CD8-positive, alpha-beta memory T cell (primary cell): ENCODE results near the gene NT5C2. TPM values are rescaled to one million over a fixed set of nuclear protein-coding genes. Genes with fewer than 3 reads are reported as not detected.
"Not testable (repeated sequence)": the region's sequence is repeated elsewhere in the genome, so short reads cannot be mapped to it uniquely, and the experiment has no call there.

ENCODE experiments used
- CTCF ChIA-PET: fragments of 350-600 bp; sonication (Branson Sonifier 250); formaldehyde crosslinking; loops from one replicate; lab custom pipeline; 2021; ENCODE audit warnings: antibody characterized with exemption; lab: Charles Lee
- POLR2A ChIA-PET: fragments of 350-600 bp; sonication (Branson Sonifier 250); formaldehyde crosslinking; loops from one replicate; lab custom pipeline; 2021; ENCODE audit warnings: antibody characterized with exemption; lab: Charles Lee
- DNase-seq, 5 donors: peaks; one replicate each; pipeline versions ENCODE4 v3.0.0 to v3.0.0-alpha.2; 2020 to 2022; ENCODE audit warnings: mixed read lengths in 1 of 5
- H3K27ac ChIP-seq: one replicate; pipeline ENCODE4 v1.7.0; 2013; ENCODE audit warnings: low read depth, mild to moderate bottlenecking, low read length, moderate library complexity
- H3K27me3 ChIP-seq: 2 replicates; pipeline ENCODE4 v1.7.0; 2013; ENCODE audit warnings: low read length, mild to moderate bottlenecking; ENCODE audit not compliant: insufficient read depth, poor library complexity, severe bottlenecking
- H3K36me3 ChIP-seq: 2 replicates; pipeline ENCODE4 v1.7.0; 2013; ENCODE audit warnings: mild to moderate bottlenecking, low read length, moderate library complexity; ENCODE audit not compliant: insufficient read depth
- H3K4me1 ChIP-seq: 2 replicates; pipeline ENCODE4 v1.7.0; 2013; ENCODE audit warnings: mild to moderate bottlenecking, low read length, moderate library complexity; ENCODE audit not compliant: insufficient read depth
- H3K4me3 ChIP-seq: 2 replicates; pipeline ENCODE4 v1.7.0; 2013; ENCODE audit warnings: mild to moderate bottlenecking, low read length
- H3K9me3 ChIP-seq: 2 replicates; pipeline ENCODE4 v1.7.0; 2013; ENCODE audit warnings: mild to moderate bottlenecking, low read length
- H3K27ac Mint-ChIP-seq, 8 donors: one replicate each; pipeline ENCODE4 v1.8.0; 2020 to 2021; ENCODE audit warnings: mixed read lengths in 8 of 8, mild to moderate bottlenecking in 6 of 8, inconsistent platforms in 3 of 8, moderate library complexity in 3 of 8
- H3K27me3 Mint-ChIP-seq, 2 donors: one replicate each; pipeline ENCODE4 v1.8.0; 2020 to 2021; ENCODE audit warnings: mixed read lengths in 2 of 2, mild to moderate bottlenecking in 1 of 2, moderate library complexity in 1 of 2
- H3K36me3 Mint-ChIP-seq, 3 donors: one replicate each; pipeline ENCODE4 v1.8.0; 2020 to 2021; ENCODE audit warnings: mixed read lengths in 3 of 3, inconsistent platforms in 1 of 3, mild to moderate bottlenecking in 1 of 3
- H3K4me1 Mint-ChIP-seq, 3 donors: one replicate each; pipeline ENCODE4 v1.8.0; 2020 to 2021; ENCODE audit warnings: mixed read lengths in 3 of 3, inconsistent platforms in 1 of 3, mild to moderate bottlenecking in 1 of 3
- H3K4me3 Mint-ChIP-seq, 7 donors: one replicate each; pipeline ENCODE4 v1.8.0; 2020 to 2021; ENCODE audit warnings: mixed read lengths in 7 of 7, mild to moderate bottlenecking in 6 of 7, moderate library complexity in 4 of 7, inconsistent platforms in 2 of 7
- H3K9me3 Mint-ChIP-seq, 5 donors: one replicate each; pipeline ENCODE4 v1.8.0; 2020 to 2022; ENCODE audit warnings: mixed read lengths in 5 of 5, mild to moderate bottlenecking in 3 of 5, moderate library complexity in 2 of 5, inconsistent platforms in 1 of 5
- polyA plus RNA-seq: library from polyadenylated mRNA; unstranded; fragments of 300-500 nt; fragmentation: Illumina TruSeq; gene quantifications from one replicate; pipeline ENCODE4 v1.2.3, GENCODE V29; 2021
- total RNA-seq, 2 experiments: library from RNA; stranded (reverse); gene quantifications; one replicate each; pipeline ENCODE4 v1.2.3, GENCODE V29; 2021

The NT5C2 gene
- total and polyA plus RNA-seq, 3 experiments from 2014 or later, result 45.9 to 59.8 (median 49.7) TPM

- no peak for DNase-seq
- ChIA-PET POLR2A (no interaction called here), CTCF (no interaction called here)
- Histone ChIP-seq H3K27ac (no peak overlapping the region), H3K4me3 (no peak overlapping the region), H3K4me1 (no peaks in the 10 kb centered on the region), H3K9me3 (no peaks in the 10 kb centered on the region), H3K27me3 (no peaks in the 10 kb centered on the region), H3K36me3 (no peaks in the 10 kb centered on the region)
- Mint-ChIP-seq H3K27me3 (peaks cover 0 to 7% of the 10 kb centered on the region in 2 donors), H3K9me3 (peaks cover 0 to 10% (median 6%) of the 10 kb centered on the region in 5 donors), H3K4me3 (no peak overlapping the region), H3K27ac (no peak overlapping the region), H3K4me1 (no peaks in the 10 kb centered on the region), H3K36me3 (peaks cover 0 to 6% (median 2%) of the 10 kb centered on the region in 3 donors)
Observed at GRCh38 chr10:103207141-103207540, 14.1 kb upstream of the NT5C2 start.

GRCh38 chr10:103206715-103207114, 13.6 kb upstream of the NT5C2 start:
- H3K9me3 ChIP-seq, H3K4me3 Mint-ChIP-seq, H3K9me3 Mint-ChIP-seq, POLR2A ChIA-PET, H3K36me3 Mint-ChIP-seq, H3K27ac ChIP-seq, DNase-seq, CTCF ChIA-PET, H3K36me3 ChIP-seq, H3K27me3 ChIP-seq, H3K4me1 Mint-ChIP-seq, H3K4me3 ChIP-seq, H3K27ac Mint-ChIP-seq, H3K4me1 ChIP-seq, H3K27me3 Mint-ChIP-seq: not testable (repeated sequence)

- H3K27ac ChIP-seq, CTCF ChIA-PET, H3K4me1 ChIP-seq, H3K4me3 ChIP-seq, H3K36me3 Mint-ChIP-seq, DNase-seq, H3K9me3 Mint-ChIP-seq, H3K36me3 ChIP-seq, POLR2A ChIA-PET, H3K4me3 Mint-ChIP-seq, H3K9me3 ChIP-seq, H3K27ac Mint-ChIP-seq, H3K4me1 Mint-ChIP-seq, H3K27me3 ChIP-seq, H3K27me3 Mint-ChIP-seq: not testable (repeated sequence)
Observed at GRCh38 chr10:103205401-103205800, 12.3 kb upstream of the NT5C2 start.

GRCh38 chr10:103204353-103205255, 11.5 kb upstream of the NT5C2 start:
- Mint-ChIP-seq H3K4me3 (no peak overlapping the region), H3K27me3 (peaks cover 0 to 4% of the 10 kb centered on the region in 2 donors), H3K4me1 (no peaks in the 10 kb centered on the region), H3K27ac (no peak overlapping the region), H3K9me3 (peaks cover 0 to 4% (median 0%) of the 10 kb centered on the region in 5 donors), H3K36me3 (no peaks in the 10 kb centered on the region)
- no peaks in the 10 kb centered on the region for H3K4me1 ChIP-seq
- no peak overlapping the region for H3K27ac ChIP-seq
- H3K4me3 ChIP-seq, result no peak overlapping the region
- no peaks in the 10 kb centered on the region for H3K9me3 ChIP-seq
- CTCF ChIA-PET, result no interaction called here
- H3K27me3 ChIP-seq, result no peaks in the 10 kb centered on the region
- DNase-seq, result no peak
- POLR2A ChIA-PET, result no interaction called here
- H3K36me3 ChIP-seq, result no peaks in the 10 kb centered on the region

GRCh38 chr10:103203466-103203865, 10.4 kb upstream of the NT5C2 start:
- H3K36me3 Mint-ChIP-seq, result no peaks in the 10 kb centered on the region

GRCh38 chr10:103202319-103202718, 9.2 kb upstream of the NT5C2 start:
- H3K9me3 ChIP-seq, result no peaks in the 10 kb centered on the region
- H3K36me3 Mint-ChIP-seq, result no peaks in the 10 kb centered on the region
- no peak overlapping the region for H3K27ac Mint-ChIP-seq
- peaks cover 0 to 4% of the 10 kb centered on the region in 2 donors for H3K27me3 Mint-ChIP-seq
- ChIA-PET POLR2A (no interaction called here), CTCF (no interaction called here)
- H3K4me1 ChIP-seq, result no peaks in the 10 kb centered on the region
- H3K4me1 Mint-ChIP-seq, result no peaks in the 10 kb centered on the region
- no peak for DNase-seq
- no peak overlapping the region for H3K4me3 ChIP-seq
- H3K36me3 ChIP-seq, result no peaks in the 10 kb centered on the region
- H3K9me3 Mint-ChIP-seq, result peaks cover 0 to 4% (median 0%) of the 10 kb centered on the region in 5 donors
- H3K27ac ChIP-seq, result no peak overlapping the region
- no peak overlapping the region for H3K4me3 Mint-ChIP-seq
- no peaks in the 10 kb centered on the region for H3K27me3 ChIP-seq

More at GRCh38 chr10:103203466-103203865, 10.4 kb upstream of the NT5C2 start:
- no peaks in the 10 kb centered on the region for H3K4me1 Mint-ChIP-seq
- H3K4me3 Mint-ChIP-seq, result no peak overlapping the region
- peaks cover 0 to 4% of the 10 kb centered on the region in 2 donors for H3K27me3 Mint-ChIP-seq
- H3K9me3 Mint-ChIP-seq, result peaks cover 0 to 4% (median 0%) of the 10 kb centered on the region in 5 donors
- peak overlapping the region in 1 of 8 donors; percentile 9 for H3K27ac Mint-ChIP-seq
- DNase-seq, result no peak
- ChIA-PET CTCF (no interaction called here), POLR2A (interaction anchor here (0.7 kb wide), 1 partner anchor 51 kb away, joined by 13 read pairs; no protein-coding TSS in a partner anchor)
- Histone ChIP-seq H3K27ac (no peak overlapping the region), H3K4me1 (no peaks in the 10 kb centered on the region), H3K4me3 (no peak overlapping the region), H3K27me3 (no peaks in the 10 kb centered on the region), H3K9me3 (no peaks in the 10 kb centered on the region), H3K36me3 (no peaks in the 10 kb centered on the region)

- H3K27me3 ChIP-seq, result no peaks in the 10 kb centered on the region
- Mint-ChIP-seq H3K36me3 (no peaks in the 10 kb centered on the region), H3K9me3 (no peaks in the 10 kb centered on the region), H3K4me1 (no peaks in the 10 kb centered on the region), H3K27me3 (no peaks in the 10 kb centered on the region), H3K27ac (no peak overlapping the region), H3K4me3 (peak overlapping the region in 1 of 7 donors; percentile 62)
- no peaks in the 10 kb centered on the region for H3K9me3 ChIP-seq
- no peaks in the 10 kb centered on the region for H3K36me3 ChIP-seq
- H3K4me1 ChIP-seq, result no peaks in the 10 kb centered on the region
- H3K4me3 ChIP-seq, result no peak overlapping the region
- H3K27ac ChIP-seq, result no peak overlapping the region
- ChIA-PET POLR2A (no interaction called here), CTCF (no interaction called here)
- no peak for DNase-seq
Observed at GRCh38 chr10:103199488-103199887, 6.4 kb upstream of the NT5C2 start.

- no peaks in the 10 kb centered on the region for H3K27me3 ChIP-seq
- no peak overlapping the region for H3K27ac Mint-ChIP-seq
- CTCF ChIA-PET, result no interaction called here
- H3K4me1 Mint-ChIP-seq, result peaks cover 3 to 5% (median 5%) of the 10 kb centered on the region in 3 donors
- H3K4me3 Mint-ChIP-seq, result no peak overlapping the region
- no peak overlapping the region for H3K4me3 ChIP-seq
- H3K4me1 ChIP-seq, result no peaks in the 10 kb centered on the region
- H3K9me3 Mint-ChIP-seq, result no peaks in the 10 kb centered on the region
- DNase-seq, result no peak
- no peak overlapping the region for H3K27ac ChIP-seq
- H3K27me3 Mint-ChIP-seq, result no peaks in the 10 kb centered on the region
- no peaks in the 10 kb centered on the region for H3K36me3 ChIP-seq
- no peaks in the 10 kb centered on the region for H3K9me3 ChIP-seq
- POLR2A ChIA-PET, result no interaction called here
- H3K36me3 Mint-ChIP-seq, result no peaks in the 10 kb centered on the region
Observed at GRCh38 chr10:103198648-103199047, 5.6 kb upstream of the NT5C2 start.
